ENCODE data around the gene CXCR6.

GRCh38 chr3:45984331-45985312, 41.4 kb downstream of the CXCR6 start:
- no peak for TF ChIP-seq ZBTB8A (tag by site-specific recombination; IDR thresholded peaks at IDR 0.05)
- TF ChIP-seq ZNF174 (tag by site-specific recombination; IDR thresholded peaks at IDR 0.05) = no peak
- TF ChIP-seq REST (tag by site-specific recombination; IDR thresholded peaks at IDR 0.05) = no peak
- no peak for TF ChIP-seq ZFHX2 (tag by site-specific recombination; conservative IDR thresholded peaks at IDR 0.05)
- no peak for TF ChIP-seq ZNF600 (tag by site-specific recombination; IDR thresholded peaks at IDR 0.05)
- no peak for TF ChIP-seq RBAK (tag by site-specific recombination; IDR thresholded peaks at IDR 0.05)
- no peak for TF ChIP-seq AEBP2 (tag by site-specific recombination; IDR thresholded peaks at IDR 0.05; ENCODE audit: borderline replicate concordance)
- no peak for TF ChIP-seq ZNF146 (tag by site-specific recombination; IDR thresholded peaks at IDR 0.05)
- no peak for TF ChIP-seq KLF8 (tag by site-specific recombination; IDR thresholded peaks at IDR 0.05)
- no peak for TF ChIP-seq ZBTB26 (tag by site-specific recombination; optimal IDR thresholded peaks at IDR 0.05)
- TF ChIP-seq CTCF (tag by site-specific recombination; IDR thresholded peaks at IDR 0.05) = no peak
